GM12878 (cell line): Measurements from ENCODE around the gene KANTR. TPM values are rescaled to one million over a fixed set of nuclear protein-coding genes. Genes with fewer than 3 reads are reported as not detected.

Experiments
- ATAC-seq: fragments of 200-7000 bp; cut with Tn5 transposase; 3 replicates; pipeline ENCODE4 v1.9.1; 2020; ENCODE audit warnings: mild to moderate bottlenecking, moderate library complexity
- BruUV-seq: library from RNA; stranded (reverse); fragments of 400-500 nt; replicated peaks from 2 replicates; lab custom pipeline; 2021; lab: Mats Ljungman, UMichigan
- CTCF ChIA-PET: fragments of 300-600 bp; sonication (Branson Sonifier 250); formaldehyde crosslinking; extraction: SDS; loops from one replicate; lab custom pipeline; 2021; ENCODE audit warnings: inconsistent platforms; lab: Yijun Ruan, JAX
- POLR2A ChIA-PET: fragments of 350-600 bp; formaldehyde crosslinking; extraction: SDS; loops from one replicate; lab custom pipeline; 2021; ENCODE audit warnings: inconsistent platforms; lab: Charles Lee
- RAD21 ChIA-PET: fragments of 300-600 bp; sonication (Branson Sonifier 250); formaldehyde crosslinking; loops from one replicate; lab custom pipeline; 2023; ENCODE audit warnings: antibody characterized with exemption; ENCODE audit not compliant: unreplicated experiment; lab: Charles Lee
- SMC1A ChIA-PET: fragments of 300-600 bp; sonication (Branson Sonifier 250); formaldehyde crosslinking; loops from one replicate; lab custom pipeline; 2023; ENCODE audit not compliant: unreplicated experiment, uncharacterized antibody; lab: Charles Lee
- DNase-seq: peaks from one replicate; pipeline ENCODE4 v3.0.0-alpha.2; 2011; ENCODE audit warnings: low read depth, low spot score
- FAIRE-seq: peaks from 3 replicates; lab custom pipeline; 2011; peaks lifted over from hg19 to GRCh38; lab: Jason Lieb, UNC
- H2AFZ ChIP-seq: 2 replicates; pipeline ENCODE4 v1.6.0; 2011; ENCODE audit warnings: low read depth, low read length, control low read depth; ENCODE audit not compliant: control insufficient read depth
- H3K27ac ChIP-seq: 2 replicates; pipeline ENCODE4 v1.5.1; 2011; ENCODE audit warnings: control low read depth; ENCODE audit not compliant: control insufficient read depth, insufficient read depth
- H3K27me3 ChIP-seq, 2 experiments: replicated peaks in 1 of 2; 2 replicates each; pipeline versions ENCODE4 v1.6.0 to v1.6.1; 2011; ENCODE audit warnings: low read length in 1 of 2; ENCODE audit not compliant: control insufficient read depth in 2 of 2, insufficient read depth in 2 of 2
- H3K36me3 ChIP-seq, 2 experiments: 2 replicates each; pipeline ENCODE4 v1.5.1; 2011; ENCODE audit warnings: low read length in 1 of 2; ENCODE audit not compliant: control insufficient read depth in 2 of 2, insufficient read depth in 2 of 2
- H3K4me1 ChIP-seq: 2 replicates; pipeline ENCODE4 v1.6.1; 2011; ENCODE audit warnings: mild to moderate bottlenecking, low read length, moderate library complexity, mixed read lengths; ENCODE audit not compliant: control insufficient read depth, insufficient read depth
- H3K4me2 ChIP-seq: 2 replicates; pipeline ENCODE4 v1.6.0; 2011; ENCODE audit warnings: control low read depth; ENCODE audit not compliant: control insufficient read depth, insufficient read depth
- H3K4me3 ChIP-seq: fragments of 200-600 bp; sonication (generic); 2 replicates; pipeline ENCODE4 v1.5.1; 2016
- H3K79me2 ChIP-seq: 2 replicates; pipeline ENCODE4 v1.6.0; 2011; ENCODE audit warnings: low read length; ENCODE audit not compliant: control insufficient read depth, insufficient read depth
- H3K9ac ChIP-seq: 2 replicates; pipeline ENCODE4 v1.8.0; 2011; ENCODE audit warnings: low read length, control low read depth, mixed read lengths; ENCODE audit not compliant: control insufficient read depth, insufficient read depth
- H3K9me3 ChIP-seq: replicated peaks from 3 replicates; pipeline ENCODE4 v1.5.1; 2011; ENCODE audit warnings: mild to moderate bottlenecking, low read length; ENCODE audit not compliant: control insufficient read depth, insufficient read depth
- H4K20me1 ChIP-seq: 2 replicates; pipeline ENCODE4 v1.6.0; 2011; ENCODE audit not compliant: control insufficient read depth, insufficient read depth
- EZH2 ChIP-seq: IDR thresholded peaks from 2 replicates; pipeline ENCODE4 v1.6.1; 2012; ENCODE audit warnings: low read depth, mild to moderate bottlenecking, control low read depth, inconsistent platforms, low read length, borderline replicate concordance; ENCODE audit not compliant: control insufficient read depth
- FOXK2 ChIP-seq: fragments of 450-650 bp; IDR thresholded peaks from 2 replicates; pipeline ENCODE4 v1.6.1; 2017; ENCODE audit warnings: mild to moderate bottlenecking, moderate library complexity
- MEF2B ChIP-seq: fragments of 450-650 bp; IDR thresholded peaks from 2 replicates; pipeline ENCODE4 v1.6.1; 2018; ENCODE audit warnings: mild to moderate bottlenecking, moderate library complexity; ENCODE audit not compliant: partially characterized antibody, poor library complexity, severe bottlenecking
- POU2F2 ChIP-seq: IDR thresholded peaks from 3 replicates; pipeline ENCODE4 v1.6.1; 2011; ENCODE audit warnings: low read depth, mild to moderate bottlenecking, low read length, borderline replicate concordance
- WGBS: methylation state at CpG from one replicate; pipeline ENCODE4 v1.1.6; 2016; ENCODE audit warnings: low lambda C conversion rate; ENCODE audit not compliant: insufficient replicate concordance, insufficient coverage; ENCODE audit errors: missing lambda C conversion rate; 5-methylcytosine and 5-hydroxymethylcytosine counted together
- in situ Hi-C: fragments of 300-500 bp; cut with MboI; formaldehyde crosslinking; loops from 9 replicates; pipeline ENCODE4 v1.14.3; 2018; ENCODE audit warnings: mixed read lengths
- intact Hi-C: fragments of 100-400 bp; cut with micrococcal nuclease; formaldehyde crosslinking; loops from one replicate; pipeline ENCODE4 v1.14.2; 2022; ENCODE audit not compliant: unreplicated experiment
- polyA plus RNA-seq, 11 experiments: library from polyadenylated mRNA; depleted of rRNA in 4 of 11; unstranded in 6 of 11; stranded (reverse) in 5 of 11; fragments of >200 nt; fragmentation: Nextera tagmentation in 4 of 11; fragmentation: Illumina TruSeq in 1 of 11; extraction: Ambion mirVana in 4 of 11; extraction: Trizol in 1 of 11; gene quantifications; 1 replicate in 1 of 11; 2 replicates in 10 of 11; pipeline versions ENCODE4 v1.2.1 to v1.2.3, GENCODE V29; 2011 to 2016; ENCODE audit warnings: inconsistent platforms in 2 of 11, missing spikeins in 2 of 11, low read depth in 1 of 11
- total RNA-seq, 4 experiments: library from RNA; depleted of rRNA in 3 of 4; stranded (reverse); fragments of >200 nt in 3 of 4; fragmentation: Illumina TruSeq in 1 of 4; extraction: Trizol in 1 of 4; gene quantifications; 2 replicates each; pipeline versions ENCODE4 v1.2.1 to v1.2.3, GENCODE V29; 2013 to 2021
- TF ChIP-seq, protein P1 (sequence below): fragments of 450-650 bp; IDR thresholded peaks from 2 replicates; pipeline ENCODE4 v1.6.1; 2018; ENCODE audit warnings: mild to moderate bottlenecking, low read depth, moderate library complexity; ENCODE audit not compliant: partially characterized antibody
- TF ChIP-seq, protein P2 (sequence below): fragments of 450-650 bp; IDR thresholded peaks from 2 replicates; pipeline ENCODE4 v1.6.1; 2017; ENCODE audit warnings: mild to moderate bottlenecking, moderate library complexity
- TF ChIP-seq, protein P3 (sequence below): IDR thresholded peaks from 2 replicates; pipeline ENCODE4 v1.6.1; 2011; ENCODE audit warnings: mild to moderate bottlenecking, low read depth, low read length, moderate library complexity; ENCODE audit not compliant: insufficient replicate concordance

KANTR gene
- total and polyA plus RNA-seq, 10 of the 15 experiments (the other 5 are each of a cell fraction or from before 2014, with no cell fraction given): 1.00 to 14.8 (median 5.5) TPM

DNA sequence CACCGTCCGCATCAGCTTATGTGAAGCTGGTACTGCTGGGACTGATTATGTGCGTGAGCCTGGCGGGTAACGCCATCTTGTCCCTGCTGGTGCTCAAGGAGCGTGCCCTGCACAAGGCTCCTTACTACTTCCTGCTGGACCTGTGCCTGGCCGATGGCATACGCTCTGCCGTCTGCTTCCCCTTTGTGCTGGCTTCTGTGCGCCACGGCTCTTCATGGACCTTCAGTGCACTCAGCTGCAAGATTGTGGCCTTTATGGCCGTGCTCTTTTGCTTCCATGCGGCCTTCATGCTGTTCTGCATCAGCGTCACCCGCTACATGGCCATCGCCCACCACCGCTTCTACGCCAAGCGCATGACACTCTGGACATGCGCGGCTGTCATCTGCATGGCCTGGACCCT, 17.3 kb upstream of the KANTR start:
- ChIA-PET SMC1A (no interaction called here), POLR2A (no interaction called here), RAD21 (no interaction called here), CTCF (no interaction called here)
- Histone ChIP-seq H3K9ac (no peak overlapping the region), H3K36me3 (no peaks in the 10 kb centered on the region), H3K9me3 (no peaks in the 10 kb centered on the region), H3K4me2 (no peak overlapping the region), H4K20me1 (no peaks in the 10 kb centered on the region), H3K27ac (no peak overlapping the region), H2AFZ (no peak overlapping the region), H3K79me2 (no peaks in the 10 kb centered on the region), H3K27me3 (no peaks in the 10 kb centered on the region), H3K4me1 (no peaks in the 10 kb centered on the region), H3K4me3 (no peak overlapping the region)
- no peak for ATAC-seq
- WGBS: 87% methylated on average over 21 of the region's 21 CpGs
- in situ Hi-C loops (no loop called here), intact Hi-C loops (no loop called here)
- TF ChIP-seq, protein P1, sequence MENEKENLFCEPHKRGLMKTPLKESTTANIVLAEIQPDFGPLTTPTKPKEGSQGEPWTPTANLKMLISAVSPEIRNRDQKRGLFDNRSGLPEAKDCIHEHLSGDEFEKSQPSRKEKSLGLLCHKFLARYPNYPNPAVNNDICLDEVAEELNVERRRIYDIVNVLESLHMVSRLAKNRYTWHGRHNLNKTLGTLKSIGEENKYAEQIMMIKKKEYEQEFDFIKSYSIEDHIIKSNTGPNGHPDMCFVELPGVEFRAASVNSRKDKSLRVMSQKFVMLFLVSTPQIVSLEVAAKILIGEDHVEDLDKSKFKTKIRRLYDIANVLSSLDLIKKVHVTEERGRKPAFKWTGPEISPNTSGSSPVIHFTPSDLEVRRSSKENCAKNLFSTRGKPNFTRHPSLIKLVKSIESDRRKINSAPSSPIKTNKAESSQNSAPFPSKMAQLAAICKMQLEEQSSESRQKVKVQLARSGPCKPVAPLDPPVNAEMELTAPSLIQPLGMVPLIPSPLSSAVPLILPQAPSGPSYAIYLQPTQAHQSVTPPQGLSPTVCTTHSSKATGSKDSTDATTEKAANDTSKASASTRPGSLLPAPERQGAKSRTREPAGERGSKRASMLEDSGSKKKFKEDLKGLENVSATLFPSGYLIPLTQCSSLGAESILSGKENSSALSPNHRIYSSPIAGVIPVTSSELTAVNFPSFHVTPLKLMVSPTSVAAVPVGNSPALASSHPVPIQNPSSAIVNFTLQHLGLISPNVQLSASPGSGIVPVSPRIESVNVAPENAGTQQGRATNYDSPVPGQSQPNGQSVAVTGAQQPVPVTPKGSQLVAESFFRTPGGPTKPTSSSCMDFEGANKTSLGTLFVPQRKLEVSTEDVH: no peak
- TF ChIP-seq POU2F2 (no peak), EZH2 (no peak), FOXK2 (no peak), MEF2B (no peak)
- TF ChIP-seq, protein P2, sequence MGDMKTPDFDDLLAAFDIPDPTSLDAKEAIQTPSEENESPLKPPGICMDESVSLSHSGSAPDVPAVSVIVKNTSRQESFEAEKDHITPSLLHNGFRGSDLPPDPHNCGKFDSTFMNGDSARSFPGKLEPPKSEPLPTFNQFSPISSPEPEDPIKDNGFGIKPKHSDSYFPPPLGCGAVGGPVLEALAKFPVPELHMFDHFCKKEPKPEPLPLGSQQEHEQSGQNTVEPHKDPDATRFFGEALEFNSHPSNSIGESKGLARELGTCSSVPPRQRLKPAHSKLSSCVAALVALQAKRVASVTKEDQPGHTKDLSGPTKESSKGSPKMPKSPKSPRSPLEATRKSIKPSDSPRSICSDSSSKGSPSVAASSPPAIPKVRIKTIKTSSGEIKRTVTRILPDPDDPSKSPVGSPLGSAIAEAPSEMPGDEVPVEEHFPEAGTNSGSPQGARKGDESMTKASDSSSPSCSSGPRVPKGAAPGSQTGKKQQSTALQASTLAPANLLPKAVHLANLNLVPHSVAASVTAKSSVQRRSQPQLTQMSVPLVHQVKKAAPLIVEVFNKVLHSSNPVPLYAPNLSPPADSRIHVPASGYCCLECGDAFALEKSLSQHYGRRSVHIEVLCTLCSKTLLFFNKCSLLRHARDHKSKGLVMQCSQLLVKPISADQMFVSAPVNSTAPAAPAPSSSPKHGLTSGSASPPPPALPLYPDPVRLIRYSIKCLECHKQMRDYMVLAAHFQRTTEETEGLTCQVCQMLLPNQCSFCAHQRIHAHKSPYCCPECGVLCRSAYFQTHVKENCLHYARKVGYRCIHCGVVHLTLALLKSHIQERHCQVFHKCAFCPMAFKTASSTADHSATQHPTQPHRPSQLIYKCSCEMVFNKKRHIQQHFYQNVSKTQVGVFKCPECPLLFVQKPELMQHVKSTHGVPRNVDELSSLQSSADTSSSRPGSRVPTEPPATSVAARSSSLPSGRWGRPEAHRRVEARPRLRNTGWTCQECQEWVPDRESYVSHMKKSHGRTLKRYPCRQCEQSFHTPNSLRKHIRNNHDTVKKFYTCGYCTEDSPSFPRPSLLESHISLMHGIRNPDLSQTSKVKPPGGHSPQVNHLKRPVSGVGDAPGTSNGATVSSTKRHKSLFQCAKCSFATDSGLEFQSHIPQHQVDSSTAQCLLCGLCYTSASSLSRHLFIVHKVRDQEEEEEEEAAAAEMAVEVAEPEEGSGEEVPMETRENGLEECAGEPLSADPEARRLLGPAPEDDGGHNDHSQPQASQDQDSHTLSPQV: no peak
- TF ChIP-seq, protein P3, sequence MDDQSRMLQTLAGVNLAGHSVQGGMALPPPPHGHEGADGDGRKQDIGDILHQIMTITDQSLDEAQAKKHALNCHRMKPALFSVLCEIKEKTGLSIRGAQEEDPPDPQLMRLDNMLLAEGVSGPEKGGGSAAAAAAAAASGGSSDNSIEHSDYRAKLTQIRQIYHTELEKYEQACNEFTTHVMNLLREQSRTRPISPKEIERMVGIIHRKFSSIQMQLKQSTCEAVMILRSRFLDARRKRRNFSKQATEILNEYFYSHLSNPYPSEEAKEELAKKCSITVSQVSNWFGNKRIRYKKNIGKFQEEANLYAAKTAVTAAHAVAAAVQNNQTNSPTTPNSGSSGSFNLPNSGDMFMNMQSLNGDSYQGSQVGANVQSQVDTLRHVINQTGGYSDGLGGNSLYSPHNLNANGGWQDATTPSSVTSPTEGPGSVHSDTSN: no peak
- no peak for DNase-seq
- no peak for FAIRE-seq
- BruUV-seq: no TSS peak
